Measurements from ENCODE around the gene DERL2.

DNA sequence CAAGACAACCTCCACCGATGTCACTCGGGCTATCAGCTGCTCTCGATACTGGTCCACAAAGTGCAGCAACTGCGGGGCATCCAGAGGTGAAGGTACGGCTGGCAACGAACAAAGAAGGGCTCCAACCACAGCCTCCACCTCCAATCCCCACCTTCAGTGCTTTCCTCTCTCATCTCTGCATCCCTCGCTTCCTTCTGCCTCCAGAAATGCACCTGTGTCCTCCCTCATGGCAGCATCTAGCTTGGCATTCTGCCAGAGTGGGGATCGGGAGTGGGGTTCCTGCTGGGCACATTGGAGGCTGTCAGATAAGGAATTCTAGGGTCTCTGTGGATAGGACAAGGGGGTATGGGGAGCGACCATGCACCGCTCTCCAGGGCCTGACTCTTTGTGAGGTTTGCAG lies 29.0 kb upstream of the DERL2 start:
- no peak for TF ChIP-seq YY1 (IDR thresholded peaks at IDR 0.05; ENCODE audit: insufficient read depth, insufficient read length)
- no peak for TF ChIP-seq SUZ12 (IDR thresholded peaks at IDR 0.05; ENCODE audit: extremely low read depth, insufficient read depth, insufficient read length)
